8988T (cell line): Measurements from ENCODE around the gene XKRX.
A peak's percentile ranks its signal among the peaks of the same experiment; 100 is the strongest.

ENCODE experiments used
- DNase-seq: peaks from one replicate; pipeline ENCODE4 v3.0.0; 2011

XKRX gene

GRCh38 chrX:100928660-100929613 is at the start of gene XKRX:
Gene XKRX (minus strand): TSS chrX:100928917. CDS start chrX:100928304, 613 bp downstream.
- peak; percentile 18 for DNase-seq

- no peak for DNase-seq
Measured at GRCh38 chrX:100976211-100976610, 47.5 kb upstream of the XKRX start.

DNA sequence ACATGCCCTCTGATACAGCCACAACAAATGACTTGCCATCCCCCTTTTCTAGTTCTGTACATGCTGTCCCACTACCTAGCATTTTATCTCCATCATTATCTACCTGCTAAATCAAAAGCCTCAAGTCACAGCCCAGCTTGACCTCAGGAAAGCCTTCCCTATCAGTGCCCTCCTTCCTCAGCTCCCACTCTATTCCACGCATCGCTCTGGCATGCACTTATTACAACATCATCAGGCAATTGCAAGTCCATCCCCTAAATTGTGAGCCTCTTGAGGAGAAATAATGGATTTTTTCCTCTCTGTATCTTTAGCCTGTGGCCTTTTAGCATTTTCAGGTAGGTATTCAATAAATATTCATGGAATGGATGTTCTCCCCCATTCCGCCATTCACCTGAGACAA is 46.5 kb upstream of the XKRX start:
- DNase-seq: no peak

DNA sequence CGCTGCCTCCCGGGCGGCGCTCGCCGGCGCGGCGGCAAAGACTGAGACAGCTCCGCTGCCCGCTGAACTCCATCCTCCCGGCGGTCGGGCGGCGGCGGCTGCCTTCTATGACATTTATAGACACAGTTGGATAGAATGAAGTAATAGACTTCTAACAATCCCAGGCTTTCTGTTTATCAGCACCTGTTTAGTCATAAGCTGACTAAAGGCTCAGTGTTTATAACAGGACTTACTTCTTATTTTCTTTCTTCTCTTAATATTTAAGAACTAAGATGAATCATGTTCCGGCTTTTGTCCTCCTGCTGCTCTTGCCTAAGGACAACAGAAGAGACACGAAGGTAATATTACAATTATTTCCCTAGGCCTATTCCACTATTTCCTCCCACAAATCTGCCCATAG is 44.7 kb upstream of the XKRX start:
- DNase-seq: no peak

GRCh38 chrX:100969936-100970335 is 41.2 kb upstream of the XKRX start:
- DNase-seq: no peak

DNA sequence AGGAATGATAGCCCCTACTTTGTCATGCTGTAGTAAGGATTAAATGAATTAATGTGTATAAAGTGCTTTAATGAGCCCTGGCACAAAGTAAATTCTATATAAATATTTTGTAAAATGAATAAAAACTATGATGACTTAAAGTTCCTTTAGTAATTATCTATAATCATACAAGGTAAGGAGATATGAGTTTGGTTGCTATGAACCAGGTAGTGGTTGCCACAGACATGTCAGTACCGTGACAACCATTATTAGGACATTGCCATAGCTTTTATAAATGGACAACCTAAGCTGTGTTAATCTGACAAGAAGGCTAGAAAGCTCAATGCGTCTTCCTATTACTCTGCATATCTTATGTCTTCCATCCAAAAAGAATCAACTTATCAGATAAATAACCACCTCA is 40.7 kb upstream of the XKRX start, which contains the start of gene ARL13A:
TSS of gene ARL13A (plus strand) at position 301 of the 400 bp plus-strand sequence. CDS start 3,982 bp downstream, outside the sequence.
- no peak for DNase-seq

DNA sequence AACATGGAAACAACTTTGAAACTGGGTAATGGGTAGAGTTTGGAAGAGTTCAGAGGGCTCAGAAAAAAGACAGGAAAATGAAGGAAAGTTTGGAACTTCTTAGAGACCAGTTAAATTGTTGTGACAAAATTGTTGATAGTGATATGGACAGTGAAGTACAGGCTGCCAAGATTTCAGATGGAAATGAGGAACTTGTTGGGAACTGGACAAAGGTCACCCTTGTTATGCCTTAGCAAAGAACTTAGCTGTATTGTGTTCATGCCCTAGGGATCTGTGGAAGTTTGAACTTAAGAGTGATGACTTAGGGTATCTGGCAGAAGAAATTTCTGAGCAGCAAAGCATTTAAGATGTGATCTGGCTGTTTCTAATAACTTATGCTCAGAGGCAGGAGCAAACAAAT is 35.6 kb upstream of the XKRX start:
- no peak for DNase-seq

GRCh38 chrX:100962811-100963210 is 34.1 kb upstream of the XKRX start:
- DNase-seq: no peak

- no peak for DNase-seq
Measured at GRCh38 chrX:100948557-100948956, 19.8 kb upstream of the XKRX start.

GRCh38 chrX:100946299-100946927 is 17.7 kb upstream of the XKRX start:
- DNase-seq: no peak

DNA sequence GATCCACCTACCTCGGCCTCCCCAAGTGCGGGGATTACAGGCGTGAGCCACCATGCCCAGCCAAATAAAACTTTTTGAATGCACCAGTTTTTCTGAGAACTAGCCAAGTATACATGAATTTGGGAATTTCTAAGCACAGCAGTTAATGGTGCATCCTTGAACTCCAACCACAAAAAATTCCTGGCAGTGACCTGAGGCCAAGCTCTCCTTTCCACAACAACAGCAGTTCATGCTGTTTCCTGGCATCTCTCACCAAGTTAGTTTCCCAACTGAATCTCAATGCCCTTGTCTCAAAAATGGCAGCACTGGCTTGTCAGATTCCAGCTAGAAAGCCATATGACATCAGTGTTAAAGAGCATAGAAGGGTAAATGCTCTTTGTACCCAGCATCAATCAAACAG is 15.9 kb upstream of the XKRX start:
- DNase-seq: no peak

DNA sequence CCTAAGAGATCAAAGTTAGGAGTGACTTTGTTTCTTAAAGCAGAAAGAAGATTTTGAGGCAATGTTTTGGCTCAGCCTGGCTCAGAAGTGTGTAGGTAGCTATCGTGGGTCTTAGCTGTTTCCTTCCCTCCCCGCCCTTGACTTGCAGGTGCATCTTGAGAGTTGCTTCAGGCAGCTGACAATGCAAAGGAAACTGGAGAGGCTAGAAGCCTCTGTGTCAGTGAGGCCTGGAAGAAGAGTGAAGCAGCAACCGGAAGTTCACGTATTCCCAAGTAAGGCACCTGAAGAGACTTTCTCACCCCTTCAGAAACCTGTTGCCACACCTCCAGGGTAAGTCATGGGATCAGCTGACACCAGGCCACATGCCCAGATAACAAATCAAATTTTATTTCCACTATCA is 10.6 kb upstream of the XKRX start:
- DNase-seq: no peak

DNA sequence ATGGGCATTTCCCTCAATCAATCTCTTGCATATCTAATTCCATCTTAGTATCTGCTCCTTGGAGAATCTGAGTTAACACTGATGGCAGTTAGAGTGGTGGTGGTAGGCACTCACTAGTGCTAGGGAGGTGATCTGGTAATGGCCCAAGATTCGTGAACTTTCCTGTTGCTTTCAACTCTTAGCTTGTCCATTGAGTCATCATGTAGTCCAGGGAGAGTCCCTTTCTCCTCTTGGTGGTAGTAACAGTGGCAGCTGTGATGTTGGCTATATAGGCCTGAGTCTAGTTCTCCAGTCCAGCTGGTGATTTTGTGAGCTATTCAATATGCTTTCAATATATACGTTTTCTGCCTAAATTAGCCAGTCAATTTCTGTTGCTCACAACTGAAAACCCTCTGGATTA is 7.0 kb upstream of the XKRX start:
- no peak for DNase-seq

- DNase-seq: no peak
Measured at GRCh38 chrX:100931925-100932285, 3.2 kb upstream of the XKRX start.

GRCh38 chrX:100931218-100931924 is 2.7 kb upstream of the XKRX start:
- DNase-seq: no peak

DNA sequence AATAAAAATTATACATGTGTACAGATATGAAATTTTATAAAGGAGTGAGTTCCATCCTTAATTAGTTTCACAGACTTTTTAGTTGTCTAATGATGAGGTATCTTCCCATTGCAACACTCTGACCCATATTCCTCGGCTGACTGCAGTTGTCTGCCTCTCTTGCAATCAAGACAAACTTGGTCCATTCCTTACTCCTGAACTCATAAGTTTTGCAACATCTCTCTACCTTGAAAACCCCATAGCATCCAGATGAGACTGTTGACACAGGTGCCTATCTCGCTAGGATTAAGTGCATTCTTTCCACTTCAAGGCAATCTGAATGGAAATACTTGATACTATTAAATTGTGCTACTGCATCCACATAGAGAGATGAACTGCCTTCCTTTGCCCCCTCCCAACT is 2.3 kb downstream of the XKRX start:
- DNase-seq: no peak

- DNase-seq: no peak
Measured at GRCh38 chrX:100924375-100924774, 4.3 kb downstream of the XKRX start.

- no peak for DNase-seq
Measured at GRCh38 chrX:100915562-100915961, 13.2 kb downstream of the XKRX start.

DNA sequence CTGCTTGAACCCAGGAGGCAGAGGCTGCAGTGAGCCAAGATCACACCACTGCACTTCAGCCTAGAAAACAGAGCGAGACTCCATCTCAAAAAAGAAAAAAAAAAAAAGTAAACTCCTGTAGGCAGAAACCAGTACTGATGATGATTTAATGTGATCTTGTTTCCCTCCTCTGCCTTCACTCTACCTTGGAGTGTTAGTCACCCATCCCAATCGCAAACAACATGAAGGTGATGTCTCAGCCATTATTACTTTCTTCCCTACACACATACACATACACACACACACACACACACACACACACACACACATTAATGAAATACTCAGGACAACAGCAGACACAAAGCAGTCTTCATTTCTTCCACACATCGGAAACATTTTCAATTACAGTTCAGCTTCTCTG is 15.6 kb downstream of the XKRX start:
- DNase-seq: no peak

GRCh38 chrX:100911731-100912130 is 17.0 kb downstream of the XKRX start:
- DNase-seq: no peak

DNA sequence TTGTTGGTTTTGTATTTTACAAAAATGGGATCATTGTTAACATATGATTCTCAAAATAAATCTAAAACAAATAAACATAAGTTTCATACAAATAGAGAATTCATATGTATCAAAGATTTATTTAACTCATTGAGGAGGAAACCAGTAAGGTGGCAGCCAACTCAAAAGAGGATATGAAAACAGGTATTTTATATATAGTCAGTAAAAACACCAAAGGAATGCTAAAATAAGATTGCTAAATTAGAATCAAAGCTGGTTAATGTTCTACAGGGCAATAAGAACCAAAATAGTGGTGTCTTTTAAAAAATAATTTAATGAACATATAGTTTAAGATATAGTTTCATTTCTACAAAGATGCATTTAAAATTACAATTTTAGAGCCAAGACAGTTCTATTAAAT is 23.1 kb downstream of the XKRX start:
- DNase-seq: no peak

DNA sequence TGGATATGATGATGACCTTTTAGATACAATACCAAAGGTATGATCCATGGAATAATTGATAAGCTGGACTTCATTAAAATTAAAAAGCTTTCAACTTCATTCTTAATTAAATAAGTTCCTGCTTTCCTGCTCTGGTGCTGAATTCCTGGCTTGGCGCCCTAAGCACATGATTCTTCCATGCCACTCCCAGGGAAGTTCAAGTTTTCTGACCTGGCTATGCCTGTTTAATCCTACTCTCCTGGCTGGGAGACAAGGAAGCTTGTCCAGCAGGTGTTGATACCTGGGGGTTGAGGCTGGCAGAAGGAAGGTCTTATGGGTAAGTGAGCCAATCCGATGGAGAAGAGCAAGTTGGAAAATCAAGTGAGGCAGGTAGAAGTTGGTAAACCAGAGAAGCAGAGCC is 24.3 kb downstream of the XKRX start:
- no peak for DNase-seq

DNA sequence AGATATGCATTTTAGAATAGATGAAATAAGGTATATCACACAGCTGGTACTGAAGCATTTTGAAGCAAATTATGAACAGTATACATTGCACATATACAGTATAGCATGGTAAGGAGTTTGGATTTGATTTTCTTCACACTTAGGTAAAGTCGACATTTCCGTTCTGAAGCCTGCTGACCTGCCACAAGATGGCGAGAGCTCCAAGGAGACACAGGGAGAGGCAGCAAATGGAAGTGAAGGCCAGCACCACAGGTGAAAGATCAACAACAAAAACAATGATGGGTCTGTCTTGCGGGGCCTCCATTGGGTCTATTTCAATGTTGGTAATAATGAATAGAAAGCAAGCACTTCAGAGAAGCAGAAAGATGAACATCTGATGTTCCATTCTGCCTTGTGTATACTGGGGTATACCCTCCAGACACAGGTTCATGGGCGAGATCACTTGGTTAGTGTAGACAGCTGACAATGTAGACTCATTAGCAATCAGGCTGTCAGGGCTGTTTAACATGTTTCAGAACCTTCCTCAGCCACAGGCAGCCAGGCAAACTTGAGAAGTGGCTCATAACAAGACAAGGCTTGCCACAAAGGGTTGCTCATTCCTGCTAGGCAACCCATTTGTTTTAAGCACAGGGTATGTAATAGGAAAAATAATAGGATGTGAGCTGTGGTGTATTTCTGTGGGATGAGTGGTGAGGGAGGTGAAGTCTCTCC is 33.2 kb downstream of the XKRX start:
- no peak for DNase-seq
